ENCODE results near the gene SIRT2.
"Not testable (repeated sequence)": the region's sequence is repeated elsewhere in the genome, so short reads cannot be mapped to it uniquely, and the experiment has no call there.

The SIRT2 gene

DNA sequence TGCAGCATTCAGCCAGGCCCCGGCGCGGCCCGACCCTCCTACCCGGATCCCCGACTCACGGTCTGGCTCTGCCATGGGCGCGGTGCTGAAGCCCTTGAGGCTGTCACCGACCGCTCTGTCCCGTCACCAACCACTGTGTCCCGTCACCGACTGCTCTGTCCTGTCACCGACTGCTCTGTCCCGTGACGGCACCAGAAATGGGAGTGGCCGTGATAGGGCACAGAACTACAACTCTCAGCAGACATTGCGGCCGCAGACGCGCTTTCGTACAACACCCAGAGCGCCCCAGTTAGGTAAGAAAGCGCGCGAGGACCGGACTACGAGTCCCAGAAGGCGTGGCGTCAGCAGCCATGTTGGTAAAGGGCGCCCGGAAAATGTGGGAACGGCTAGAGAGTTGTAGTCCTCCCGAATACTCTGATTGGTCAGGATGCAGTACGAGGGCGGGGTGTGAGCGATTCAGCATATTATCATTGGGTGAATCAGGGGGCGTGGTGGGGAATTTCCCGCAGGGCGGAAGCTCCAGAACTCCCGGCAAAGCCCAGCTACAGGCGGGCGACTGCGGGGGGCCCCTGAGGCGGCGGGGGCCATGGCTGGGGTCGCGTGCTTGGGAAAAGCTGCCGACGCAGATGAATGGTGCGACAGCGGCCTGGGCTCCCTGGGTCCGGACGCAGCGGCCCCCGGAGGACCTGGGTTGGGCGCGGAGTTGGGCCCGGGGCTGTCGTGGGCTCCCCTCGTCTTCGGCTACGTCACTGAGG lies at the start of gene SIRT2, which contains the start of gene NFKBIB:
Gene SIRT2, minus strand, starts transcription at position 172 of the 755 bp plus-strand sequence. Its CDS starts 97 bp downstream, at position 75.
Gene NFKBIB, plus strand, starts transcription at position 523 of the 755 bp plus-strand sequence. Its CDS starts 64 bp downstream, at position 587.
- DNase-seq (ENCODE audit: low read depth): peak; percentile 99

DNA sequence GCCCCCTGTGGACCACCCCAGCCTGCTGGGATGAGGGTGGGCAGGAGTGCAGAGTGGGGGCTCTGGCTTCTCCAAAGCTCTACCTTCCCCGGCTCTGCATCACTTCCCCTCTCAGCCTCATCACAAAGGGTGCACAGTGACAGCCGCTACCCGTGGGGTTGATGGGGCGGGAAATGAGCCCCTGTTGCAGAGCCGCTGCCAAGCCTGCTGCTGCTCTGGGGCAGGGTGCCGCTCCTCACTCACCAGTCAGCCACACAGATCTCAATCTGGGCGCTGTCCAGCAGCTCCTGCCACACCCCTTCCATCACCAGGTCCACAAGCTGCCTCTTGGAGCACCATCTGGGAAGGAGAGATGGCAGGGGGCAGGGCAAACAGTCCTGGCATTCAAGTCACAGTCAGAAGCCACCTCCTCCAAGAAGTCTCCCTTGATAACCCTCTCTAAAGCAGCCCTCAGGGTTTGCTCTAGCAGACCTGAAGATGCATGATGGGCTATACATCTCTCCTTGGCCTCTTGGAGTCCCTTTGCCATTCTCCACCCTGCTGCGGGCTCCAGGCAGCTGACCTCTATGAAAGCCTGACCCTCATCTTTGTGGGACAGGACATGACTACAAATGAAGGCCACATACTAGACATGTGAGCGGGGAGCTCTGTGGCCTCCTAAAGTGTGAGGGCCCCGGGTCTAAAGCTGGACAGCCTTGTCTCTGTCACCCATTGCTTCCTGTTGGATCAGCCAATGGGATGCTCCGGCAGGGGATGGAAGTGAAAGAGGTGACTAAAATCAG lies 47.0 kb upstream of the SIRT2 start:
- no peak for DNase-seq (ENCODE audit: low read depth)

DNA sequence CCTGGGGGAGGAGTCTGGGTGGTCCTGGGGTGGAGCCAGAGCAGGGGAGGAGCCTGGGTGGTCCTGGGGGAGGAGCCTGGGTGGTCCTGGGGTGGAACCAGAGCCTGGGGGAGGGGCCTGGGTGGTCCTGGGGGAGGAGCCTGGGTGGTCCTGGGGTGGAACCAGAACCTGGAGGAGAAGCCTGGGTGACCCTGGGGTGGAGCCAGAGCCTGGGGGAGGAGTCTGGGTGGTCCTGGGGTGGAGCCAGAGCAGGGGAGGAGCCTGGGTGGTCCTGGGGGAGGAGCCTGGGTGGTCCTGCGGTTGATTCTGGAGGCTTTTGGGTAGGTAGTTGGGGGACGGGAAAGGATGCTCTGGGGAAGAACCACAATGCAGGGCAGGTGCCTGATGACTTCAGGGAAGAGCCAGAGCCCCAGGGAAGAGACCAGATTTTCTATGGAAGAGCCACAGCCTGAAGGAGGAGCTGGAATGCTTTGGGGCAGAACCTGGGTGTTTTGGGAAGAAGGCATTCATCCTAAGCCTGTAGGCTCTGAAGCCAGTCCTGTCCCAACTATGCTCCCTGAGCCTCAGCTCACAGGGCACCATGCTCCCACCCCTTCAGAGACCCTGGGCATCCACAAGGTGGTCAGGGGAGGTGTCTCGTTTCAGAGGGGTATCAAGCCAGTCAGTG lies 46.3 kb upstream of the SIRT2 start:
- no peak for DNase-seq (ENCODE audit: low read depth)

DNA sequence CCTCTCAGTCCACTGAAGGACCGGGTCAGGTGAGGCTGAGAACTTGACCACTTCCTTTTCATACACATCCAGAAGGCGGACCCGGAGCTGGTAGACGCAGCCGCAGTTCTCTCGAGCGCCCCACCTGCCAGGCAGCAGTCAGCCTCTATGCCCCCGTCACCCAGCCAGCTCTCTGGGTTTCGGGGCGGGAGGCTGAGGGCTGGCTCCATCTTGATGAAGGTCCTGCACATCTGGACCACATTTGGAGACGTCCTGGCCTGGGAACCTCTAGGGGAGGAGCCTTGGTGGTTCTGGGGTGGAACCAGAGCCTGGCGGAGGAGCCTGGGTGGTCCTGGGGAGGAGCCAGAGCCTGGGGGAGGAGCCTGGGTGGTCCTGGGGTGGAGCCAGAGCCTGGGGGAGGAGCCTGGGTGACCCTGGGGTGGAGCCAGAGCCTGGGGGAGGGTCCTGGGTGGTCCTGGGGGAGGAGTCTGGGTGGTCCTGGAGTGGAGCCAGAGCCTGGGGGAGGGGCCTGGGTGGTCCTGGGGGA lies 45.6 kb upstream of the SIRT2 start:
- DNase-seq (ENCODE audit: low read depth): no peak

DNA sequence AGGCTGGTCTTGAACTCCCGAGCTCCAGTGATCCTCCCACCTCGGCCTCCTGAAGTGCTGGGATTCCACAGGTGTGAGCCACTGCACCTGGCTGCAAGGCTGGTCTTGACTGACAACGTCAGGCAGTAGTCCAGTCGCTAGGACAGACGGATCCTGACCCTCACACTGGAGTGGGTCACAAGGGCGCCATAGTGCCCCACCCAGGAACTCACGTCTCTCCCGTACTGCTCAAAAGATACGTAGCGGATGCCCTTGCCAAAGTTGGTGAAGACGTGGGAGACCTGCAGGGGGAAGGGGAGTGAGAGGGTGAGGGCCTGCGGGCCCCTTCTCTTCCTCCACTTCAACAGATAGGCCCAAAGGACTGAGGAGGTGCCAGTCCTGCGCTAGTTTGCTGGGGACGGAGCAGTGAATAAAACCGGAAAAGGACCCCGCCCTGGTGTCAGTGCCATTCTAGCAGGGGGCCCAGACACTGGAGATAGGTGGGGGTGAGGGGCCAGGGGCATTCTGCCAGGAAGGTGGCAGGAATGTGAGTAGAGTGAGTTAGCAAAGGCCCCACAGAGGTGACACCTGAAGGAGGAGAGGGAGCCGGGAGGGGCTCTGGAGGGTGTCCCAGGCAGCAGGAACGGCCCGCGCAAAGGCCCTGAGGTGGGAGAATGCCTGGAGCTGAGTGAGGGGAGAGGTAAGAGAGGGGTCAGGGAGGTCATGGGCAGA lies 43.2 kb upstream of the SIRT2 start:
- DNase-seq (ENCODE audit: low read depth): no peak

DNA sequence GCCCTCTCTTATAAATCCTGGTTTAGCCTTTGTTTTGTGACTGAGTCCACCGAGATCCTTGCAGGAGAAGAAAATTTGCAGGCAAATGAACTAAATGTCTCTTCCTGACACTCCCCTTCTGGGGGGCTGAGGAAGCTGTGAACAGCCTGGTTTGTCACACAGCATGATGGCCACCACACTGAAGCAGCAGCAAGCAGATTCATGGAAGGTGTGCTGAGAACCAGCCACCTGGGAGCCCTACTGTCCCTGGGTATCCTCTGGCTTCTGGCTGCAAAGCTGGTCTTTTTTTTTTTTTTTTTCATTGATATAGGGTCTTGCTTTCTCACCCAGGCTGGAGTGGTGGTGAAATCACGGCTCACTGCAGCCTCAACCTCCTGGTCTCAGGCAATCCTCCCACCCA lies 42.6 kb upstream of the SIRT2 start:
- DNase-seq (ENCODE audit: low read depth): no peak

DNA sequence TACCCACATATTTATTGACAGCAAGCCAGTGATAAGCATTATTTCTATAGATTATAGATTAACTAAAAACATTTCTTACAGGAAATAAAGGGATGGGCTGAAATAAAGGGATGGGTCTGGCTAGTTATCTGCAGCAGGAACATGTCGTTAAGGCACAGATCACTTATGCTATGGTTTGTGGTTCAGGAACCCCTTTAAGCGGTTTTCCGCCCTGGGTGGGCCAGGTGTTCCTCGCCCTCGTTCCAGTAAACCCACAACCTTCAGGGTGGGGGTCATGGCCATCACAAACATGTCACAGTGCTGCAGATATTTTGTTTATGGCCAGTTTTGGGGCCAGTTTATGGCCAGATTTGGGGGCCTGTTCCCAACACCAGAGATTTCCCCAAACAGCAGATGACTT lies 42.0 kb upstream of the SIRT2 start:
- not testable (repeated sequence) for DNase-seq (ENCODE audit: low read depth)

DNA sequence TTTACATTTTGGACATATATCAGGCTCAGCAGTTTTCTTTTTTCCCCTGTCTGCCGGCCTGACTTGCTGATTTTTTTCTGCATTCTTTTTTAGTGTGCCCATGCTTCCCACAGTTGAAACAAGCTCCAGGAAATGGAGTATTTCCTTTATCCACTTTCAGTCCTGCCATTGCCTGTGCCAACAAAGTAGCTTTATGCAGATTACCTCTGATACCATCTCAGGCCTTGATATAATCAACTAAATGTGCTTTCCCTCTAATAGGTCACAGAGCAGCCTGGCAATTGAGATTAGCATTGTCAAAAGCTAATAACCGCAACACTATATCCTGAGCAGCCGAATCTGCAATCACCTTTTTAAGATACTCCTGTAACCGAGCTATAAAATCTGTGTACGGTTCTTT lies 40.5 kb upstream of the SIRT2 start:
- no peak for DNase-seq (ENCODE audit: low read depth)

DNA sequence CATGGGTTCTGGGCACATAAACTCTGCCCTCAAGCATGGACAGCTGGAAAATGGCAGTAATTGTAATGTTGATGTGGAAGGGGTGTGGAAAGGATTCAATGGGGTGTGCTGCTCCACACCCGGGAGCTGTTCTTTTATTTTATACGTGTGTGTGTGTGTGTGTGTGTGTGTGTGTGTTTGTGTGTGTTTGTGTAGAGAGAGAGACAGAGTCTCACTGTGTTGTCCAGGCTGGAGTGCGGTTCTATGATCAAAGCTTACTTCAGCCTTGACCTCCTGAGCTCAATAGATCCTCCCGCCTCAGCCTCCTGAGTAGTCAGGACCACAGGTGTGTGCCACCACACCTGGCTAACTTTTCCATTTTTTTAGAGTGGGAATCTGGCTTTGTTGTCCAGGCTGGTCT lies 34.1 kb upstream of the SIRT2 start:
- no peak for DNase-seq (ENCODE audit: low read depth)

DNA sequence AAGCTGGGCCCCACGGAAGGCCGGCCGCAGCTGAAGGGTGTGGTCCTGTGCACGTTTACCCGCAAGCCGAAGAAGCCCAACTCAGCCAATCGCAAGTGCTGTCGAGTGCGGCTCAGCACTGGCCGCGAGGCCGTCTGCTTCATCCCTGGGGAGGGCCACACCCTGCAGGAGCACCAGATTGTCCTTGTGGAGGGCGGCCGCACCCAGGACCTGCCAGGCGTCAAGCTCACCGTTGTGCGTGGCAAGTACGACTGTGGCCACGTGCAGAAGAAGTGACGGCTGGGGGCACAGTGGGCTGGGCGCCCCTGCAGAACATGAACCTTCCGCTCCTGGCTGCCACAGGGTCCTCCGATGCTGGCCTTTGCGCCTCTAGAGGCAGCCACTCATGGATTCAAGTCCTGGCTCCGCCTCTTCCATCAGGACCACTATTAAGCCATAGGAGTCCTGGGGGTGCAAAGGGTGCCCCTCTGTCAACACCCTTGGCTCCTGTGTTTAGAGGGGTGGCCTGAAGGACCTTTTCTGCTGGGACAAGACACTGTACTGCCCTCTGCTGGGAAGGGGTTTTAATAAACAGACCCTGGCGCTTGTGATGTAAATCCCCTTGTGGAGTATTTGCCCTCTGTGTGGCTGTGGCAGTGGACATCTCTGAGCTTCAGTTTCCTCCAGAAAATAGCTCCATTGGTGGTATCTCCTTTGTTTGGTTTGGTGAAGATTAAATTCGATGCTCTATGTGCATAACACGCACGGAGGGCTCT lies 33.2 kb upstream of the SIRT2 start:
- DNase-seq (ENCODE audit: low read depth): no peak

DNA sequence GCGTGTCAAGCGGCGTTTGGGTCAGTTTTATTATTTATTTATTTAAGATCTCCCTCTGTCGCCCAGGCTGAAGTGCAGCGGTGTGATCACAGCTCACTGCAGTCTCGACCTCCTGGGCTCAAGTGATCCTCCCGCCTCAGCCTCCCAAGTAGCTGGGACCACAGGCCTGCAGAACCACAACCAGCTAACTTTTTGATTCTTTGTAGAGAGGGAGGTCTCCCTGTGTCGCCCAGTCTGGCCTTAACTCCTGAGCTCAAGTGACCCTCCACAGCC lies 32.0 kb upstream of the SIRT2 start:
- DNase-seq (ENCODE audit: low read depth): no peak

DNA sequence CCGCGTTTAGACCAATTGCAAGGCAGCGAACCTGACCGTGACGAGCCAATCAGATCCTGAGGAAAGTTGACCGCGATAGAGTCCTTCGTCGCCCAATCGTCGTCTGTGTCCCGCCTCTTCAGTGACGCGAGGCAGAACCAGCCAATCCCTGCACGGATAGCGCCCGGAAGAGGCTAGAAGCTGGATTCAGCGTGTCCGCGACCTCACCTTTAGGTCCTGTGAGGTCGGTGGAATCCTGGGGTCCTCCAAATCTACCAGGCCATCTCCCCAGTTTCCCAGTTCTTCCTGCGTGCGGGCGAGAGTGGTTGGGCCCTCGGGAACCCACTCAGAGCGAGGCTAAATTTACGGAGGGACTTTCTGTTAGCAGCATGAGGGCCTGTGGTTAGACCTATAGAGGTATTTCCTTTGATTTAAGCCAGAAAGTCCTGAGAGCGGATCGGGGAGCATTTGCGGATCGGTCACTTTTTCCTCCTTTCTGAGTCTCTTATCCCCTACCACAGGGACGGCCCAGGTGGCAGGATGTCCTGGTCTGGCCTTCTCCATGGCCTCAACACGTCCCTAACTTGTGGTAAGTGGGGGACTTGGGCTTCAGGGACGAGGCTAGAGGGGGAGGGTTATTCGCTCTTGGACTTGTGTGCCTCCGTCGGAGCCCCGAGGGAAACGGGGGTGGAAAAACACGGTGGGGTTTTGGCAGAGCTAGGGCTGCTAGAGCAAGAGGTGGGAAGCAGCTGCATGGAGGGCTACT lies 31.5 kb upstream of the SIRT2 start, which contains the start of gene MRPS12:
Gene MRPS12, plus strand, starts transcription at position 169 of the 745 bp plus-strand sequence. Its CDS starts 351 bp downstream, at position 520.
- DNase-seq (ENCODE audit: low read depth): peak; percentile 97

DNA sequence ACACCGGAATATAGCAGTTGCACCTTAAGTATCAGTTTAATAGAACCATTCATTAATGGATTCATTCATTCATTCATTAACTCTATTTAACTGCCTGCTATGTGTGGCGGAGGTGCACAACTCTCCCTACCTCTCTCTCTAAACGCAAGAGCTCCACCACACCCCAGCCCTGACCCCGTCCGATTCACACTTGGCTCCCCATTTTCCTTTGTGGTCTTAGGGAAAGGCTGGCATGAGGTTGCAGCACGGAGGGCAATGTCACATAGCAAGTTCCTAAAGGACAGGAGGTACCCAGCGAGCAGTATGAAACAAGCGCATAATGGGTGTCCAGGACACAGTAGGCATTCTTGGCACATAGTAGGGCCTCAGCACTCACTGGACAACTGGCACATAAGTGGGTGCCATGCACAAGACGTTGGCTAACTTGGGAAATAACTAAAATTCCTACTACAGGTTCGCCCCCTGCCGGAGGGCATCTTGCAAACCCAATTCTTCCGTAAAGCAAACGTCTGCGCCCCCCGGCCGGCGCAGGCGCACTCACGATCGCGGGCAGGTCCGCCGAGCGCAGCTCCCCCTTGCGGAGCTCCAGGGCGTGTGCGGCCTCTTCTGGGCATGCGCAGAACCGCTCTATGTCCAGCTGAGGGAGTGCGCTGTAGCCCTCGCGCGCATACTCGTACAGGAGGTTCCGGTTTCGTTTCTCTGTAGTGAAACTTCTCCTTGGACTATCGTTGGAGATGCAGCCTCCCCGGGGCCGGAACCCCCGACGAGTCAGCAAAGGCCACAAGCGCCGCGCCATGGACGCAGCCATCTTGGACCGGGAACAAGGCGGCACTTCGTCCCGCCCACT lies 30.7 kb upstream of the SIRT2 start, which contains the start of gene SARS2:
Gene SARS2, minus strand, starts transcription at position 835 of the 847 bp plus-strand sequence. Its CDS starts 27 bp downstream, at position 808.
- peak; percentile 73 for DNase-seq (ENCODE audit: low read depth)

DNA sequence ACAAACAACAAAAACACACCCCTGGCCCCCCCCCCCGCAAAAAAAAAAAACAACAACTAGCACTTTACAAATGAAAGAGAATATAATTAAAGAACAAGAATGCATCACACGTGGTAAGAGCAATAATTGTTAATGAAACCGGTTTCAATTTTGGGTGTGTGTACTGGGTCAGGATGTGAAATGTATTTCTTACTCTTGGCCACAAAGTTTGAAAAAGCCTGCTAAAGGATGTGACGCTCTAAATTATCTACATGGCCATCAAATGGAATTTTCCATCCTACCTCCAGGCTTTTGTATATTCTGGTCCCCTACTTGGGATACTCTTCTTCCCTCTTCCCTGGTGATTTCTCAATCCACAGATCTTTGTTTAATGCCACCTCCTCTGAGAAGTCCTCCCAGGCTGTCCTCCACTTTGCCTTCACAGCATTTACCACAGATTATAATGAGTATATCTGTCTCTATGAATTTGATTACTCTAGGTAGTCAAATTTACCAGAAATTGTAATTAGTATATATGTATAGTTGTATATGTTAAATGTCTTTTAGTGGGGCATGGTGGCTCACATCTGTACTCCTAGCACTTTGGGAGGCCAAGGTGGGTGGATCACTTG lies 29.1 kb upstream of the SIRT2 start:
- no peak for DNase-seq (ENCODE audit: low read depth)

DNA sequence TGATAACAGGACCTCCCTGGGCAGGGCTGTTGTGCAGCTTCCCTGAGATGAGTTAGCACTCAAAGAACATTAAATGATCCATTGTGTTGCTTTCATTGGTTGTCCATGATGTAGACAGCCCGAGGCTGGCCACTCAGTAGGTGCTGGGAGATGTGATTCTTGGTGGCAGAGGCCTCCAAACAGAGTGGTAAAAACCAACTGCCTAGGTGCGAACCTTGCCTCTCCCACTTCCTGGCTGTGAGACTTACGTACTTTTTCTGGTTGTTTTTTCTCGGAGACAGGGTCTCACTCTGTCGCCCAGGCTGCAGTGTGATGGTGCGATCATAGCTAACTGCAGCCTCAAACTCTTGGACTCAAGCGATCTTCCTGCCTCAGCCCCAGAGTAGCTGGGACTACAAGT lies 25.0 kb upstream of the SIRT2 start:
- no peak for DNase-seq (ENCODE audit: low read depth)

DNA sequence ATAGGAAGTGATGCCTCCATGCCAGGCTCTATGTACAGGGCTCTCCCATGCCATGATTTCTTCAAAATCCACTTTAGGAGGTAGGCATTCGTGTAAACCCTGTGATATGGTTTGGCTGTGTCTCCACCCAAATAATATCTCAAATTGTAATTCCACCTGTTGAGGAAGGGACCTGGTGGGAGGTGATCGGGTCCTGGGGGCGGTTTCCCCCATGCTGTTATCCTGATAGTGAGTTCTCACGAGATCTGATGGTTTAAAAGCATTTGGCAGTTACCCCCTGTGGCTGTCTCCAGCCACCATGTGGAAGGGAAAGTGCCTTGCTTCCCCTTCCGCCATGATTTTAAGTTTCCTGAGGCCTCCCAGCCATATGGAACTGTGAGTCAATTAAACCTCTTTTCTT lies 23.1 kb upstream of the SIRT2 start:
- no peak for DNase-seq (ENCODE audit: low read depth)

DNA sequence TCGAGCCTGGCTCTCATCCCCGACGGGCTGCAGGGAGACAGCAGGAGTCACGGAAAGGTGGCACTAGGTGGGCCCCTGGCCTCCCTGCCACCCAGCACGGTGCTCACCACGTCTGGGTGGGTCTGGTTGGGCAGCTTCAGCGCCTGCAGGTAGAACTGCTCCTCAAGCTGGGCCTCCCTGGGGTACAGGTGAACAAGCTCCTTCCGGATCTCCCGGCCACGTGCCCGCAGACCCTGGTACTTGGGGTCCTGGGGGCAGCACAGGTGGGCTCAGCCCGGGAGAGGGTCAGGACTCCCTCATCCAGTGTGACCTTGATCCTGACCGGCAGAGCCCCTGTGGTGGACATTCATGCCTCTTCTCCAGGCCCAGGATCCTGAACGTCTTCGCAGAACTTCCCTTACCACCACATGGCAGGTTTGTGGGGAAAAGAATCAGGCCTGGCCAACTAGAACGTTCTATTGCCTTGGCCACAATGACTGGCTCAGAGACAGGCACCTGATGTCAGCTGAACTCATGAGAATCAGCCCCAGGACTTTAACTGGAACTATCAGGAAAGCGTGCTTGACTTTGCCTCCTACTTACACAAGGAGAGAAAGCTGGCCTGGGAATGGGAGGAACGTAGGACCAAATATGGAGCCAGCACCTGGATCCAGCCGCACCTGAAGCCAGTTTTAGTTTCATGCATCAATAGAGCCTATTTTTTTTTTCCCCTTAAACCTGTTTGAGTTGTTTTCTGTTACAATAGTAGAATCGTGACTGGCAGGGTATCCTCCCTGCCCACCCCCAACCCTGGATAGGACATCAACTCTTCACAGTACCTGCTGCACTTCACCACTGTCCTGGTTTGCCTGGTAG lies 22.2 kb upstream of the SIRT2 start:
- DNase-seq (ENCODE audit: low read depth): no peak
